SH-SY5Y (cell line): Measurements from ENCODE around the gene PPP6R1.

Source experiments
- GATA2 ChIP-seq: IDR thresholded peaks from 2 replicates; pipeline ENCODE4 v1.6.1; 2011; ENCODE audit warnings: mild to moderate bottlenecking, low read depth, low read length
- GATA3 ChIP-seq: IDR thresholded peaks from 2 replicates; pipeline ENCODE4 v1.6.1; 2011; ENCODE audit warnings: low read depth, mild to moderate bottlenecking, low read length, moderate library complexity

The PPP6R1 gene

GRCh38 chr19:55258828-55259539 lies at the start of gene PPP6R1:
Gene PPP6R1 (minus strand): TSS chr19:55259017. CDS start chr19:55247103, 11,914 bp downstream.
- TF ChIP-seq GATA3: no peak
- no peak for TF ChIP-seq GATA2

GRCh38 chr19:55308281-55308680 lies 49.5 kb upstream of the PPP6R1 start:
- TF ChIP-seq GATA2: no peak
- no peak for TF ChIP-seq GATA3

GRCh38 chr19:55306712-55307111 lies 47.9 kb upstream of the PPP6R1 start:
- TF ChIP-seq GATA3 (no peak), GATA2 (no peak)

- TF ChIP-seq GATA3: no peak
- TF ChIP-seq GATA2: no peak
These were observed 47.3 kb upstream of the PPP6R1 start for GRCh38 chr19:55305983-55306562.

- TF ChIP-seq GATA3: no peak
- no peak for TF ChIP-seq GATA2
These were observed 46.7 kb upstream of the PPP6R1 start for GRCh38 chr19:55305491-55305890.

- no peak for TF ChIP-seq GATA3
- no peak for TF ChIP-seq GATA2
These were observed 46.2 kb upstream of the PPP6R1 start for GRCh38 chr19:55304980-55305379.

- TF ChIP-seq GATA2 (no peak), GATA3 (no peak)
These were observed 45.6 kb upstream of the PPP6R1 start for GRCh38 chr19:55304279-55304978.

GRCh38 chr19:55303477-55303876 lies 44.7 kb upstream of the PPP6R1 start:
- no peak for TF ChIP-seq GATA2
- TF ChIP-seq GATA3: no peak

GRCh38 chr19:55302318-55302703 lies 43.5 kb upstream of the PPP6R1 start:
- TF ChIP-seq GATA2 (no peak), GATA3 (no peak)

- TF ChIP-seq GATA3 (no peak), GATA2 (no peak)
These were observed 42.9 kb upstream of the PPP6R1 start for GRCh38 chr19:55301459-55302317.

GRCh38 chr19:55300886-55301458 lies 42.2 kb upstream of the PPP6R1 start:
- TF ChIP-seq GATA2 (no peak), GATA3 (no peak)

- no peak for TF ChIP-seq GATA2
- TF ChIP-seq GATA3: no peak
These were observed 41.2 kb upstream of the PPP6R1 start for GRCh38 chr19:55299991-55300390.

GRCh38 chr19:55297267-55297666 lies 38.5 kb upstream of the PPP6R1 start:
- TF ChIP-seq GATA3: no peak
- no peak for TF ChIP-seq GATA2
